Esophagus (tissue), 2 donors: ENCODE data around the gene APOL4. TPM values are rescaled to one million over a fixed set of nuclear protein-coding genes. Genes with fewer than 3 reads are reported as not detected.
A peak's percentile ranks its signal among the peaks of the same experiment; 100 is the strongest.
"Not testable (repeated sequence)": the region's sequence is repeated elsewhere in the genome, so short reads cannot be mapped to it uniquely, and the experiment has no call there.

Experiments used
- H3K27ac ChIP-seq, 2 donors: one replicate each; pipeline ENCODE4 v1.5.1; 2013; ENCODE audit warnings: low read depth in 2 of 2, mild to moderate bottlenecking in 2 of 2, inconsistent platforms in 1 of 2, low read length in 1 of 2, moderate library complexity in 1 of 2
- H3K27me3 ChIP-seq, 2 donors: one replicate each; pipeline ENCODE4 v1.6.1; 2013; ENCODE audit warnings: low read length in 2 of 2, control low read depth in 1 of 2, mild to moderate bottlenecking in 1 of 2; ENCODE audit not compliant: insufficient read depth in 2 of 2, control insufficient read depth in 1 of 2
- H3K36me3 ChIP-seq, 2 donors: one replicate each; pipeline ENCODE4 v1.6.1; 2013; ENCODE audit warnings: low read length in 1 of 2; ENCODE audit not compliant: control insufficient read depth in 2 of 2, insufficient read depth in 2 of 2
- H3K4me1 ChIP-seq, 2 donors: one replicate each; pipeline ENCODE4 v1.6.1; 2013; ENCODE audit warnings: low read length in 1 of 2; ENCODE audit not compliant: control insufficient read depth in 2 of 2, insufficient read depth in 2 of 2
- H3K4me3 ChIP-seq, 2 donors: one replicate each; pipeline ENCODE4 v1.5.1; 2013; ENCODE audit warnings: low read length in 2 of 2, mild to moderate bottlenecking in 2 of 2, low read depth in 1 of 2, moderate library complexity in 1 of 2
- H3K9me3 ChIP-seq, 2 donors: one replicate each; pipeline ENCODE4 v1.6.1; 2013; ENCODE audit warnings: mild to moderate bottlenecking in 2 of 2, low read depth in 1 of 2, low read length in 1 of 2, moderate library complexity in 1 of 2; ENCODE audit not compliant: control insufficient read depth in 2 of 2, insufficient read depth in 1 of 2
- WGBS, 2 donors: extraction: QIAGEN DNeasy Blood & Tissue Kit; methylation state at CpG; one replicate each; pipeline ENCODE4 v1.1.7; 2013; 5-methylcytosine and 5-hydroxymethylcytosine counted together
- polyA plus RNA-seq, 2 donors: library from polyadenylated mRNA; stranded (reverse); fragments of 200-250 nt; gene quantifications; one replicate each; pipeline ENCODE4 v1.2.3, GENCODE V29; 2013
- donor health status: healthy with polysubstance abuse.
- donor health status: Bipolar disorder and iron deficiency.

APOL4 gene, protein sequence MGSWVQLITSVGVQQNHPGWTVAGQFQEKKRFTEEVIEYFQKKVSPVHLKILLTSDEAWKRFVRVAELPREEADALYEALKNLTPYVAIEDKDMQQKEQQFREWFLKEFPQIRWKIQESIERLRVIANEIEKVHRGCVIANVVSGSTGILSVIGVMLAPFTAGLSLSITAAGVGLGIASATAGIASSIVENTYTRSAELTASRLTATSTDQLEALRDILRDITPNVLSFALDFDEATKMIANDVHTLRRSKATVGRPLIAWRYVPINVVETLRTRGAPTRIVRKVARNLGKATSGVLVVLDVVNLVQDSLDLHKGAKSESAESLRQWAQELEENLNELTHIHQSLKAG
- polyA plus RNA-seq, result 1 to 10 TPM; 2.4 to 2.5 TPM

- Histone ChIP-seq H3K27ac (peak within 1 kb of the TSS; percentile 15 to 78), H3K4me3 (no peak within 1 kb of the TSS), H3K36me3 (no peaks in the 10 kb centered on the region), H3K4me1 (peaks cover 6 to 10% of the 10 kb centered on the region in 2 donors), H3K9me3 (no peaks in the 10 kb centered on the region), H3K27me3 (no peaks in the 10 kb centered on the region)
- 45 to 48% methylated on average over 13 of the region's 13 CpGs for WGBS, 2 donors
These were observed at the start of gene APOL4 for GRCh38 chr22:36201630-36202319. TSS of gene APOL4 (minus strand) at chr22:36201809. CDS start at chr22:36201734, 75 bp downstream.

GRCh38 chr22:36250292-36250960, 48.8 kb upstream of the APOL4 start:
- not testable (repeated sequence) for H3K9me3 ChIP-seq, H3K4me3 ChIP-seq, H3K27me3 ChIP-seq, H3K36me3 ChIP-seq
- 80 to 82% methylated on average over 24 of the region's 24 CpGs for WGBS, 2 donors
- peak overlapping the region in 1 of 2 donors; percentile 31 for H3K27ac ChIP-seq
- H3K4me1 ChIP-seq, result peaks cover 5 to 11% of the 10 kb centered on the region in 2 donors

DNA sequence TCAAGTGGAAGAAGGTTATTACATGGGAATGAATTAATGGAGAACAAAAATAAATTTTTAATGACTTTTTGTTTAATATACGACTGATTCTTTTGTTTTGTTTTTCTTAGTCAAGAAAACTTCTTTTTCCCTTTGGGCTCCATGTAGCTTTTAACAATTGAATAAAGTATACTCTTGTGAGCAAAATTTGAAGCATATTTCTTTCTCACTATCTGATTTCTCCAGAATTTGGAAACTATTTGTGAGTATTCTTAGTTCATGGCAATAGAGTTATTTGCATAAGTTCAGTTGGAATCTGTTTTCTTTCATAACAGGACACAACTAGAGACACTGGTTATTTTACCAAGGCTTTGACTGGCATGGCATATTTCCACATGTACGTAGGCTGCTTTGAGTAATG, 47.6 kb upstream of the APOL4 start:
- WGBS, 2 donors, result 90 to 91% methylated on average over 2 of the region's 2 CpGs
- no peak overlapping the region for H3K27ac ChIP-seq

GRCh38 chr22:36247955-36248354, 46.3 kb upstream of the APOL4 start:
- Histone ChIP-seq H3K4me3 (no peak overlapping the region), H3K36me3 (no peaks in the 10 kb centered on the region), H3K9me3 (no peaks in the 10 kb centered on the region), H3K4me1 (peaks cover 0 to 6% of the 10 kb centered on the region in 2 donors), H3K27ac (no peak overlapping the region), H3K27me3 (no peaks in the 10 kb centered on the region)
- 79 to 83% methylated on average over 5 of the region's 5 CpGs for WGBS, 2 donors

More for the DNA sequence above, 47.6 kb upstream of the APOL4 start:
- no peaks in the 10 kb centered on the region for H3K36me3 ChIP-seq
- H3K4me3 ChIP-seq, result no peak overlapping the region
- no peaks in the 10 kb centered on the region for H3K27me3 ChIP-seq
- H3K9me3 ChIP-seq, result no peaks in the 10 kb centered on the region
- H3K4me1 ChIP-seq, result peaks cover 2 to 6% of the 10 kb centered on the region in 2 donors

DNA sequence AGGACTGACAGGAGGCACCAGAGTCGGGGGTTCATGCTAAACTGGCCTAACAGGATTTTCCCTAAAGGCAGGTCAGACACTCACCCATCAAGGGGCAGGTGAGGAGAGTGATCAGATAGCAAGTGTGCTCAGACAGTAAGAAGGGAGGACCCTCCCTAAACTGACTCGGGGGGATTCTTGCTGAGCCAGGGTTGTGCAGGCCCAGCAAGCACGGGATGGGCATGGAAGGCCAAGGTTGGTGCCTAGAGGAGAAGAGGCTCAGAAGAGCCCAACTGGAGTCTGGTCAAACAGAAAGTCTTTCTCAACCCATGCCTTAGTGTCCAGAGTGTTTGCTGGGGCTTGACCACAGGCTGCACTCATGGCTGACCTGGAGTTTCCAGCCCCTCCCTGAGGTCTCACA, 45.1 kb upstream of the APOL4 start:
- H3K4me1 ChIP-seq, result peaks cover 0 to 4% of the 10 kb centered on the region in 2 donors

DNA sequence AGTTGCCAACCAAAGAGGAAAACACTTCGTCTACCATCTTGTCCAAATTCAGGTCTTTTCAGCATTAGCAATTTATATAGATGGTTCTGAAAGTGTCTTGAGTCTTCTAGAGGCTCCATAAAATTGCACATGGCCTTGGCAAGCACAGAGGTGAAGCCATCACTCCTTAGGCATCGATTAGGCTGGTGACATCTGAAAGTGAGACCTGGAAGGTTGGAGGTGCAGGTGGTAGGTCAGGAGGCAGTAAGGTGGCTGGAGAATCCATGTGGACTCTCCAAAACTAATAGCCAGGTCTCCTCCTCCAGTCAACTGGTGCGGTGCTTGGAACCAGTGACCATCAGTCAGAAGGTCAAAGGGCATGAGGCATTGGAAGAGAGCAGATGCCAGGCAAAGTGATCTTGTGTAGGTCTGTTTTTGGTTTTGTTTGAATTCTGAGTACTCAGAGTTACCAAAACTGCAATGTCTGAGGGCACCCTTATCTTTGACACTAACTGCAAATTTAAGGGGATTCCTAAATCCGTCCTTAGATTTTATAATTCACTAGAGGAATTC, 44.3 kb upstream of the APOL4 start:
- WGBS, 2 donors, result 69 to 79% methylated on average over 4 of the region's 4 CpGs
- Histone ChIP-seq H3K36me3 (no peaks in the 10 kb centered on the region), H3K27ac (no peak overlapping the region), H3K27me3 (no peaks in the 10 kb centered on the region), H3K9me3 (no peaks in the 10 kb centered on the region), H3K4me3 (no peak overlapping the region), H3K4me1 (peaks cover 0 to 4% of the 10 kb centered on the region in 2 donors)

More for the DNA sequence above, 45.1 kb upstream of the APOL4 start:
- H3K27me3 ChIP-seq, result no peaks in the 10 kb centered on the region
- H3K9me3 ChIP-seq, result no peaks in the 10 kb centered on the region
- H3K4me3 ChIP-seq, result no peak overlapping the region
- H3K27ac ChIP-seq, result no peak overlapping the region
- 67 to 75% methylated on average over 3 of the region's 3 CpGs for WGBS, 2 donors
- no peaks in the 10 kb centered on the region for H3K36me3 ChIP-seq

- Histone ChIP-seq H3K36me3 (no peaks in the 10 kb centered on the region), H3K27me3 (no peaks in the 10 kb centered on the region), H3K27ac (peak overlapping the region; percentile 10 to 29), H3K9me3 (no peaks in the 10 kb centered on the region), H3K4me1 (peaks cover 0 to 7% of the 10 kb centered on the region in 2 donors), H3K4me3 (no peak overlapping the region)
- 65 to 68% methylated on average over 5 of the region's 5 CpGs for WGBS, 2 donors
These were observed 43.1 kb upstream of the APOL4 start for GRCh38 chr22:36244522-36245391.

- Histone ChIP-seq H3K27me3 (no peaks in the 10 kb centered on the region), H3K4me3 (no peak overlapping the region), H3K4me1 (peaks cover 0 to 8% of the 10 kb centered on the region in 2 donors), H3K9me3 (no peaks in the 10 kb centered on the region), H3K27ac (peak overlapping the region; percentile 10 to 29), H3K36me3 (no peaks in the 10 kb centered on the region)
- 74 to 78% methylated on average over 5 of the region's 5 CpGs for WGBS, 2 donors
These were observed 42.4 kb upstream of the APOL4 start for GRCh38 chr22:36243986-36244385.
